HepG2 (cell line): ENCODE data around the gene CHP1. TPM values are rescaled to one million over a fixed set of nuclear protein-coding genes. Genes with fewer than 3 reads are reported as not detected.
A peak's percentile ranks its signal among the peaks of the same experiment; 100 is the strongest.

Source experiments
- DPF2 ChIP-seq: sonication (generic); formaldehyde crosslinking; IDR thresholded peaks from 2 replicates; pipeline ENCODE4 v1.4.0; 2020; ENCODE audit warnings: mild to moderate bottlenecking, low read depth, missing genetic modification reagents, borderline replicate concordance
- DRAP1 ChIP-seq: IDR thresholded peaks from 2 replicates; pipeline ENCODE4 v1.6.1; 2016; ENCODE audit warnings: missing genetic modification reagents, missing compliant biosample characterization
- FOXA3 ChIP-seq: IDR thresholded peaks from 2 replicates; pipeline ENCODE4 v1.6.1; 2016; ENCODE audit warnings: missing genetic modification reagents, missing compliant biosample characterization
- FOXP1 ChIP-seq, 2 experiments: fragments of 450-650 bp in 1 of 2; IDR thresholded peaks; 2 replicates each; pipeline ENCODE4 v1.6.1; 2017 to 2018; ENCODE audit warnings: antibody characterized with exemption in 1 of 2
- GTF3A ChIP-seq: sonication (generic); formaldehyde crosslinking; conservative IDR thresholded peaks from 2 replicates; pipeline ENCODE4 v1.4.0; 2020; ENCODE audit warnings: mild to moderate bottlenecking, missing genetic modification reagents
- HOXA5 ChIP-seq: sonication (generic); formaldehyde crosslinking; IDR thresholded peaks from 2 replicates; pipeline ENCODE4 v1.4.0; 2020; ENCODE audit warnings: missing genetic modification reagents
- KLF13 ChIP-seq: sonication (generic); formaldehyde crosslinking; IDR thresholded peaks from 2 replicates; pipeline ENCODE4 v1.4.0; 2020; ENCODE audit warnings: mild to moderate bottlenecking, missing genetic modification reagents
- MZF1 ChIP-seq: sonication (generic); formaldehyde crosslinking; IDR thresholded peaks from 2 replicates; pipeline ENCODE4 v1.8.1; 2023; ENCODE audit warnings: mild to moderate bottlenecking, missing genetic modification reagents, borderline replicate concordance
- NFYB ChIP-seq: sonication (generic); formaldehyde crosslinking; IDR thresholded peaks from 2 replicates; pipeline ENCODE4 v1.4.0; 2020; ENCODE audit warnings: missing genetic modification reagents
- NPAS2 ChIP-seq: sonication (generic); formaldehyde crosslinking; IDR thresholded peaks from 2 replicates; pipeline ENCODE4 v1.8.0; 2022; ENCODE audit warnings: mild to moderate bottlenecking, missing genetic modification reagents, borderline replicate concordance
- PAF1 ChIP-seq: IDR thresholded peaks from 2 replicates; pipeline ENCODE4 v1.6.1; 2016; ENCODE audit warnings: missing genetic modification reagents, missing compliant biosample characterization
- PHF8 ChIP-seq: sonication (generic); formaldehyde crosslinking; IDR thresholded peaks from 2 replicates; pipeline ENCODE4 v1.5.0; 2020; ENCODE audit warnings: missing genetic modification reagents
- POLR2AphosphoS2 ChIP-seq: IDR thresholded peaks from 2 replicates; pipeline ENCODE4 v1.6.1; 2011; ENCODE audit warnings: low read depth, low read length, improper control_type of control experiment
- TSC22D2 ChIP-seq: sonication (generic); formaldehyde crosslinking; IDR thresholded peaks from 2 replicates; pipeline ENCODE4 v1.5.1; 2020; ENCODE audit warnings: missing genetic modification reagents, mild to moderate bottlenecking, borderline replicate concordance
- XBP1 ChIP-seq: sonication (generic); formaldehyde crosslinking; IDR thresholded peaks from 2 replicates; pipeline ENCODE4 v1.5.0; 2020; ENCODE audit warnings: missing genetic modification reagents
- ZBTB20 ChIP-seq: sonication (generic); formaldehyde crosslinking; IDR thresholded peaks from 2 replicates; pipeline ENCODE4 v1.8.1; 2023; ENCODE audit warnings: missing genetic modification reagents, low read depth, mild to moderate bottlenecking, borderline replicate concordance
- ZFYVE20 ChIP-seq: sonication (generic); formaldehyde crosslinking; IDR thresholded peaks from 2 replicates; pipeline ENCODE4 v1.8.0; 2023; ENCODE audit warnings: low read depth, mild to moderate bottlenecking, moderate library complexity, missing genetic modification reagents, borderline replicate concordance
- ZKSCAN5 ChIP-seq: sonication (generic); formaldehyde crosslinking; IDR thresholded peaks from 2 replicates; pipeline ENCODE4 v1.5.1; 2020; ENCODE audit warnings: mild to moderate bottlenecking, missing genetic modification reagents
- ZNF275 ChIP-seq: sonication (generic); formaldehyde crosslinking; IDR thresholded peaks from 2 replicates; pipeline ENCODE4 v1.8.0; 2022; ENCODE audit warnings: missing genetic modification reagents, mild to moderate bottlenecking, inconsistent platforms, borderline replicate concordance
- ZNF597 ChIP-seq: sonication (generic); formaldehyde crosslinking; IDR thresholded peaks from 2 replicates; pipeline ENCODE4 v1.5.0; 2020; ENCODE audit warnings: missing genetic modification reagents
- ZNF781 ChIP-seq: sonication (generic); formaldehyde crosslinking; IDR thresholded peaks from 2 replicates; pipeline ENCODE4 v1.5.1; 2020; ENCODE audit warnings: borderline replicate concordance, mild to moderate bottlenecking, missing genetic modification reagents; ENCODE audit errors: not compliant biosample characterization
- ZUFSP ChIP-seq: sonication (generic); formaldehyde crosslinking; IDR thresholded peaks from 2 replicates; pipeline ENCODE4 v1.9.0; 2021; ENCODE audit warnings: missing genetic modification reagents, mild to moderate bottlenecking, borderline replicate concordance
- polyA plus RNA-seq, 8 experiments: library from polyadenylated mRNA; depleted of rRNA in 3 of 8; stranded (reverse) in 7 of 8; unstranded in 1 of 8; fragments of >200 nt; fragmentation: Illumina TruSeq in 4 of 8; extraction: Trizol in 4 of 8; gene quantifications; 2 replicates each; pipeline versions ENCODE4 v1.2.1 to v1.2.3, GENCODE V29; 2011 to 2016; ENCODE audit warnings: low read depth in 4 of 8, missing spikeins in 1 of 8, mixed read lengths in 1 of 8; ENCODE audit not compliant: insufficient read depth in 1 of 8
- total RNA-seq, 5 experiments: library from RNA; depleted of rRNA; stranded (reverse); fragments of >200 nt; fragmentation: Illumina TruSeq; extraction: Trizol; gene quantifications; 2 replicates each; pipeline ENCODE4 v1.2.3, GENCODE V29; 2016; ENCODE audit warnings: low read depth in 1 of 5
- TF ChIP-seq, protein P1 (sequence below): sonication (generic); formaldehyde crosslinking; IDR thresholded peaks from 2 replicates; pipeline ENCODE4 v1.4.0; 2020; ENCODE audit warnings: mild to moderate bottlenecking, missing genetic modification reagents
- TF ChIP-seq, protein P2 (sequence below): sonication (generic); formaldehyde crosslinking; IDR thresholded peaks from 2 replicates; pipeline ENCODE4 v1.5.1; 2020; ENCODE audit warnings: missing genetic modification reagents, mild to moderate bottlenecking, borderline replicate concordance

The CHP1 gene
- total and polyA plus RNA-seq, 2 of the 13 experiments (the other 11 are each of a cell fraction or from before 2014, with no cell fraction given): 49.6 to 76.4 TPM

DNA sequence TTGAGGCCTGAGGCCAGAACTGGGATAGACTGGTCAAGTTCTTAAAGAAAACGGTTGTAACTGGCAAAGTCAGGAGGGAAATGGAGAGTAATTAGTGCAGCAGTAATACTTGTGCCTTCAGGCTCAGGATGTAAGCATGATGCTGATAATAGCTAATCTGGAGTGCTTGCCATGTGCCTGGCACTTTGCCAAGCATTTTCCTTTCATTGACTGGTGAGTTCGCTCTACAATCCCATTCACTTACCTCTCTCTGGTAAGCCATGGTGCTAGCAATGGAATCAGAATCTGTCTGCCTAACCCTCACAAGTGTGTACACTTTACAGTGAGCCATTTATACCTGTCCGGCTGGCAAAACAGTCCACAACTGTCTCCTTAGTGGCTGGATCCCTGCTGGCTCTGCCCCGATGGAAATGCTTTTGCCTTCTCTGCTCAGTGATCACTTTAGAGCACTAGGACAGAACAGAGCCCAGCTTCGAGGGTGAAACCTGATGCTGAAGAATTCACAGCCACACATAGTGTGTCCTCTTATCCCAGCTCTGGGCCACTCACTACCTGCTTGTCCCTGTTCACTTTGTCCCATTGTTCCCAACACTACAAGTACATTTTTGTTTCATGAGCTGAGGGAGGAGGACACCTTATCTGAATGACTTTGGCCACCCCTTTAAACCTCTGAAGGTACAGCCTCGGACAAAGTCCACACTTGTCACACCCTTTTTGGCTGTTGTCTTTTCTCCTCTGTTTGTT lies 10.3 kb downstream of the CHP1 start (continued):
- TF ChIP-seq ZUFSP (CRISPR knock-in tag): no peak
- no peak for TF ChIP-seq FOXA3
- TF ChIP-seq MZF1: no peak
- TF ChIP-seq XBP1 (CRISPR knock-in tag): no peak
- TF ChIP-seq POLR2AphosphoS2: no peak
- TF ChIP-seq HOXA5 (CRISPR knock-in tag): no peak
- TF ChIP-seq ZNF781 (CRISPR knock-in tag): peak; percentile 16
- TF ChIP-seq NPAS2 (CRISPR knock-in tag): no peak
- no peak for TF ChIP-seq ZNF597 (CRISPR knock-in tag)
- no peak; the same call in 1 of the 2 replicates for TF ChIP-seq FOXP1 (IDR thresholded peaks at IDR 0.05)
- peak; percentile 47; the same call in 1 of the 2 replicates for TF ChIP-seq FOXP1 (CRISPR knock-in tag; IDR thresholded peaks at IDR 0.05)
- TF ChIP-seq KLF13 (CRISPR knock-in tag): no peak
- TF ChIP-seq, protein P1, sequence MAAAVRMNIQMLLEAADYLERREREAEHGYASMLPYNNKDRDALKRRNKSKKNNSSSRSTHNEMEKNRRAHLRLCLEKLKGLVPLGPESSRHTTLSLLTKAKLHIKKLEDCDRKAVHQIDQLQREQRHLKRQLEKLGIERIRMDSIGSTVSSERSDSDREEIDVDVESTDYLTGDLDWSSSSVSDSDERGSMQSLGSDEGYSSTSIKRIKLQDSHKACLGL (CRISPR knock-in tag): no peak
- TF ChIP-seq PHF8 (CRISPR knock-in tag): no peak
- no peak for TF ChIP-seq GTF3A (CRISPR knock-in tag)
- TF ChIP-seq ZBTB20 (CRISPR knock-in tag): no peak
- TF ChIP-seq ZNF275 (CRISPR knock-in tag): no peak
- no peak for TF ChIP-seq ZKSCAN5 (CRISPR knock-in tag)
- no peak for TF ChIP-seq DRAP1 (CRISPR knock-in tag)
- no peak for TF ChIP-seq NFYB (CRISPR knock-in tag)
- no peak for TF ChIP-seq TSC22D2 (CRISPR knock-in tag)
- no peak for TF ChIP-seq DPF2
- TF ChIP-seq, protein P2, sequence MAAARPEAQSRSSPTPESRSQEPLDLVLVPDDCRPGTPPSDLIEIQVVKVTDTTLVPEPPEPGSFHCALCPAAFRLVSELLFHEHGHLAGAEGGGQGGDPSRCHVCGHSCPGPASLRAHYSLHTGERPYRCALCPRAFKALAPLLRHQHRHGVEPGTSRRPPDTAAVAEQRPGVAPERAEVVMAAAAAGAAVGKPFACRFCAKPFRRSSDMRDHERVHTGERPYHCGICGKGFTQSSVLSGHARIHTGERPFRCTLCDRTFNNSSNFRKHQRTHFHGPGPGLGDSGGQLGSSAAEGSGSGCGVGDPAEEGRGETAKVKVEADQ (CRISPR knock-in tag): no peak
- no peak for TF ChIP-seq ZFYVE20 (CRISPR knock-in tag)
- no peak for TF ChIP-seq PAF1 (CRISPR knock-in tag)
